NCI-H748 treated with DMSO at 0.1 percent for 48 hours (cell line): ENCODE data around the gene KIAA0753.
"Not testable (repeated sequence)": the region's sequence is repeated elsewhere in the genome, so short reads cannot be mapped to it uniquely, and the experiment has no call there.

Source experiments
- DNase-seq: peaks from one replicate; lab custom pipeline; 2025; lab: John Stamatoyannopoulos, UW

The KIAA0753 gene

DNA sequence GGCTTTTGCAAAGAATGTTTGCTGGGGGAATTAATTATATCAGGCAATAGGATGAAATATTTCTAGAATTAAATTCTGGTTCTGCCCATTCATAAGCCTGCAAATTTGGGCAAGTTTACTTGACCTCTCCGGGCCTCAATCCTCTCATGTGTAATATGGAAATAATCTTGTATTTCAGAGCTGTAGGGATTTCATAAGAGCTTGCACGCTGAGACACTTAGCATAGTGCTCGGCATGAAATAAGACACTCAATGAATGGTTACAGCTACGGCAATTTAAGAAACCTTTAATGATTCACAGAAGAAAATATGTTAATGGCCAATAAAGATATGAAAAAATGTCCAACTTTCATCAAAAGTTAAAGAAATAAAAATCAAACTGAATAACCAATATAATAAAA is 43.6 kb downstream of the KIAA0753 start:
- DNase-seq: no peak

DNA sequence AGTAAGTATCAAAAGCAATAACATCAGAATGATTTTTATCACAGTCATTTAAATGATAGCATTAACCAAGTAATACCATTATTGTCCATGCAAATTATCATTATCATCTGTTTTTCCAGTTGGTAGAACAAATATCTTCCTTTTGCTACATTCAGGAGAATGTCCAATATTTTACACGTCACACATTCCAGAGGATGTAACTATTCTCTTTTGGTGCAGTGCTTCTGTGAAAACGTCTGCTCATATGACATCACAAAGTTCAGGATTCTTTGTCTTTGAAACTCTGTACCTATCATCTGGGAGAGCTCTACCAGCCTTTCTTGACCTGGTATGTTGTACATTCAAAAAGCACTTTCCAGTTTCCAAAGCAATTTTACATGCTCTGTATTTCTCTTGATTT is 44.0 kb downstream of the KIAA0753 start:
- DNase-seq: no peak

DNA sequence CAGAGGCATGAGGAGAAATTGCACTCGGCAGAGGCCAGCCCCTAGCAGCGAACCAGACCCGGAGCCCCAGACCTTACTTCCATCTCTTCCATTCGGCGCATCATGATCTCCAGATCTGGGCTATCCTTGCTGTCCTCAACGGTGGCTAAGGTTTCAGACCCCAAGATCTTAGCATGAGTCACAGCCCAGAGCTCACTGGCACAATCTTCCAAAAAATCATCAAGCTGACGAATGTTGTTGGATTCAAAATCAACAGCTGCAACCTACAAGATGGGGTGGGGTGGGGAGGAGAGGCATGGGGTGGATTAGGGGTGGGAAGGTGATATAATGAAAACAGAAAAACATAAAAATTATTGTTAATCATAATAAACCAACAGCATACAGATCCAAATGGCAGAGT is 44.4 kb downstream of the KIAA0753 start:
- no peak for DNase-seq

DNA sequence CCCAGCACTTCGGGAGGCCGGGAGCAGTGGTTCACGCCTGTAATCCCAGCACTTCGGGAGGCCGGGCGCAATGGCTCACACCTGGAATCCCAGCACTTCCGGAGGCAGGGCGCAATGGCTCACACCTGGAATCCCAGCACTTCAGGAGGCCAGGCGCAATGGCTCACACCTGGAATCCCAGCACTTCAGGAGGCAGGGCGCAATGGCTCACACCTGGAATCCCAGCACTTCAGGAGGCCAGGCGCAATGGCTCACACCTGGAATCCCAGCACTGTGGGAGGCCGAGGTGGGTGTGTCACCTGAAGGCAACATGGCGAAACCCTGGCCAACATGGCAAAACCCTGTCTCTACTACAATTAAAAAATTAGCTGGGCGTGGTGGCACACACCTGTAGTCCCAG is 47.1 kb downstream of the KIAA0753 start:
- DNase-seq: not testable (repeated sequence)

DNA sequence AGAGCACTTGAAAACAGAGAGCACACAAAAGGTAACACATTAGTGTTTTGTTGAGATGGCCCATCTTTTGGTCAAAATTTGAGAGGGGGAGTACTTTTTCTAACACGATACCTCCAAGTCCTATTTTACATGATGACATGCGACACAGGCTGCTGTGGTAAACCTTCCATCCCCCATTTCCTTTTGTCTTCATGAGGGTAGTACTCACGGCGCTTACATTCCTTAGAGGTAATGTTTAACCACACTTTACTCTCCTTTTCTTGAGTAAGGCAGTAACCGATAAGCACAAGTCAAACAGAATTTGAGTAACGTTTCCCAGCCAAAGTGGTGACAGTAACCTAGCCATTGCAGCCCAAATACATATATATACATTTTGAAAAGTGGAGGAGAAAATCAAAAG is 48.3 kb downstream of the KIAA0753 start:
- DNase-seq: no peak

DNA sequence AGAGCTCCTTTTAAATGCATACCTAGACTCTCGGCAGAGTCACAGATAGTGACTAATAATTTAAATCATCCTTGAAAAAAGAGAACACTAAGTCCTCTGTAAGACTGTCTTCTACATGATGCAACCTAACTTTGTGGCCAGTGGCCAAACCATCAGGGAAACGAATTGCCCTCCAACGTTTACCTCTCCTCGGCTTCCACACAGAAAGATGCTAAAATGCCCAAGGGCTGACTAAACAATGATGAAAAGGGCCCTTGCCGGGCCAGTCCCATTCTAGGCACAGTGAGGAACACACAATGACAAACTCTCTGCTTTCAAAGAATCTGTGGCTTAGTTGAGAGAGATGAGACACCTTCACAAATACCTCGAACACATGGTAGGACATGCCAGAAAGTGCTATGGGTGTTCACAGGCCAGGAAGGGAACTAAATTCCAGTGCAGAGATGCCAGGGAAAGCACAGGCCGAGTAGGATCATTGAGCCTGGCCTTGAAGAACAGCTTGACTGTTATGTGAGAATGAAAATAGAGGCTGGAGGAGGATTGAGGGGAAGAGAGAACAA is 48.8 kb downstream of the KIAA0753 start:
- no peak for DNase-seq

DNA sequence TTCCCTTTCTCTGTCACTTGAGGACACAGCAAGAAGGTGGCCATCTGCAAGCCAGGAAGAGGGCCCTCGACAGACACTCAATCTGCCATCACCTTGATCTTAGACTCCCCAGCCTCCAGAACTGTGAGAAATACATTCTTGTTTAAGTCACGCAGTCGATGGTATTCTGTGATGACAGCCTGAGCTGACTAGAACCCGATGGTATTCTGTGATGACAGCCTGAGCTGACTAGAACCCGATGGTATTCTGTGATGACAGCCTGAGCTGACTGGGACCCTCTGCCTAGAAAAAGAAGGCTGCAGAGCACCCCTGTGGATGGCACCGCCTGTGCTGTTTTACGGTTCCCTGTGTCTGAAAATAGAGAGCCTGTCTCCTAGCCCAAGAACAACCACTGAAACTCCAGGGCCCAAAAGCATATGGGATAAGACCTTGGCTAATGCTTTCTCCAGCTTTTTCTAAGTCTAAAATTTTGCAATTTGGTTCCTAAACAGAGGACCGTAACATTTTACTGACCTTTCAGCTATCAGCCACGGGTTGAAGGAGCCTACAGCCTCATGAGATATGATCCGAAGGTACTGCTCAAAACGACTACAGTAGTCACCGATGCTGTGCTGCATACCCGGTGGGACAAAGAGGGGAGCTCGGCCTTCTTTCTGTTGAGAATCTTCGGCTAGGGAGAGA is 51.1 kb downstream of the KIAA0753 start:
- DNase-seq: no peak

DNA sequence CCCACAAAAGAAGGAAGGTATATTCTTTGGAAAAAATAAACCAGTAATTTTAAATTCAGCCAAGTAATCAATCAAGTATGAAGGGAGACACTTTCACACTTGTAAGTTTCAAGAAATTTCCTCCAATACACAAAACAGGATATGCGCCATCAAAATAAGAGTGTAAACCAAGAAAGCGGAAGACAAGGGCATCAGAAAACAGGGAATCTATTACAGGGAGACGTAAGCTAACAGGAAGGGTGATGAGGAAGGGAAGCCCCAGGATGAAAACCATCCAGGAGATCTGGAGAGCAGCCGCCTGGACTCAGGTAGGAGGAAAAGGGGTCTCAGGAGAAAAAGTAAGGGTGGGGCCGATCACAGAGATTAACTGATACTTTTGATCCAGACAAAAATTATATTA is 52.3 kb downstream of the KIAA0753 start:
- DNase-seq: no peak

DNA sequence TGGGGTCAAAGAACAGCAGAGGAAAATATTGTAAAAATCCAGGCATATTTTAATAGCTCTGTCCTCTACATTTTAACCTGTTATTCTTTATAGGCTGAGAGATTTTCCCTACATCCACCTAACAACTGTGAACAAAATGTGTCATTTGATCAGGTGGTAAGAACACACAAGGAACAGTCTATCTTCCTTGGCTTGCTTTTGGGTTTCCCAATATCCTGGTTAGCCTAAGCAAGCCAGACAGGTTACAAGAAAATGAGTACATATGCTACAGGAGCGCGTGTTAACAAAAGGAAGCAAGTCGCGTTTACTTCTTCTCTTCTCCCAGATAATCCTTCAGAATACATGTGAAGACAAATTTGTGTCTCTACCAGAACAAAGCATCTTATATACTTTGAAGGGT is 53.2 kb downstream of the KIAA0753 start:
- no peak for DNase-seq

DNA sequence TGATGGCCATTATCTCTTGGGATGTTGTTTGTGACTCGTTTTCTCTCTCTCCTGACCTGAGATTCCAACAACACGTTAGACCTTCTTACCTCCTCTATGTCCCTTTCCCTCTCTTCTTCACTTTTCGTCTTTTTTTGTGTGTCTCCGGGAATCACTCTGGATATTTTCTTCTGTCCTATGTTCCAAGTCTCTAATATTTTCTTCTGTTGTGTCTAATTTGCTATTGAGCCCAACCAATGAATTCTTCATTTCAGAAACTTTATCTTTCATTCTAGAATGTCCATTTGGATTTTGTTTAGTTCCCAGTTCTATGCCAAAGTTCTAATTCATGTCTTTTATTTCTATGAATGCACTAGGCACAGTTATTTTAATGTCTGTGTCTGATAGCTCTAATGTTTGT is 57.1 kb downstream of the KIAA0753 start:
- DNase-seq: no peak

DNA sequence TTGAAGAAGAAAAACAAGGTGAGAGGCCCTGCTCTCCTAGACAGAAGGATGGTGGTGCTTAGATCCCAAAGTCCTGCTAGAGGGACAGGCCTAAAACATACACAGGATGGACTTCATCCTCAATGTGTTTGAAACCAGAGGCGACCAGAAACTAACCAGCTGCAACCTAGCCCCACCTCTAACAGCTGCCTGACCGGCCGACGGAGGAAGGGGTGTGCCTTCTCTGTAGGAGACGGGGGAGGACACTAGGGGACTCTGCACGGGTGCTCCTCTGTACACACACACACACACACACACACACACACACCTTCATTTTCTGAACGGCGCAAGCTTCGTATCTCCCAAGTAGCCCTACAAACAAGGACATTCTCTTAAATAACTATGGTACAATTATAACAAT is 59.9 kb downstream of the KIAA0753 start:
- DNase-seq: no peak

DNA sequence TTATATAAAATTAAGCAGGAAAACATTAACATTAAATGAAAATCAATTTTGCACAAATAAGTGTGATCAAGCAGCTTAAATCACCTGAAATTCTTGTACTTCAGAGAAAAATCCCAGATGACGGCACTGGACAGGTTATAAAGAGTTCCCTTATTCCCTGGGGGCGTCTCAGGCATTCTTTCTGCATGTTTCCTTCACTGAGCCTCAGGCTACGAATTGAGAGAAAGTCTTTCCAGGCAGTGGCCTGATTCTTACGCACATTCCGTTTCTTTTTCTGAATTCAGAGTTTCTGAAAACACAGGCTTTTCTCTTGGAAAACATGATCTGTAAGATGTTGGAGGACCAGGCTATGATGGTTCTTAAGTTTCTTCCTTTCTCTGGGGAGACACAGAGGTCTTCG is 62.0 kb downstream of the KIAA0753 start:
- no peak for DNase-seq

DNA sequence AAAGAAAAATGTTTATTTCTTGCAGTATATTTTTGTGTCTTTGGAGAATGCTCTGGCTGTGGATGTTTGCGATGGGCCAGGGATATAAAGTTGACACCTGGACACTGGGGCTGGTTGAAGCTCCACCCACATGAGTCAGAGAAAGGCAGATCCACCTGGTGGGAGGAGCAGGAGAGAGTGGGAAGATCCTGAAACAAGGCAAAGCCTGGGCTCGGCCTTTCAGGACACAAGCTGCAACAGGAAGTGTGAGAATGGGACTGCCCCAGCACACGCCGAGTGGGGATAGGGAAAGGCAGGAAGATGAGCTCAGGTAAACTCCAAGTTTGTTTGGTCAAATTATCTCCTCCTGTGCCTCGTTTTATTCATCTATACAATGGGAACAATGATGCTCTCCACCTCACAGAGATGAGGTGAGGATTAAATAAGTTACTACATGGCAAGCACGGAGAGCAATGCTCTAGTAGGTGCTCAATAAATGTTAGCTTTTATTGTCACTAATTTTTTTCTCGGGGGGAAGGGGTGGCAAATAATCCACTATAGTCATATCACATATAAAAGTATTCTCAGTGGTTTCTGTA is 62.7 kb downstream of the KIAA0753 start:
- DNase-seq: no peak

DNA sequence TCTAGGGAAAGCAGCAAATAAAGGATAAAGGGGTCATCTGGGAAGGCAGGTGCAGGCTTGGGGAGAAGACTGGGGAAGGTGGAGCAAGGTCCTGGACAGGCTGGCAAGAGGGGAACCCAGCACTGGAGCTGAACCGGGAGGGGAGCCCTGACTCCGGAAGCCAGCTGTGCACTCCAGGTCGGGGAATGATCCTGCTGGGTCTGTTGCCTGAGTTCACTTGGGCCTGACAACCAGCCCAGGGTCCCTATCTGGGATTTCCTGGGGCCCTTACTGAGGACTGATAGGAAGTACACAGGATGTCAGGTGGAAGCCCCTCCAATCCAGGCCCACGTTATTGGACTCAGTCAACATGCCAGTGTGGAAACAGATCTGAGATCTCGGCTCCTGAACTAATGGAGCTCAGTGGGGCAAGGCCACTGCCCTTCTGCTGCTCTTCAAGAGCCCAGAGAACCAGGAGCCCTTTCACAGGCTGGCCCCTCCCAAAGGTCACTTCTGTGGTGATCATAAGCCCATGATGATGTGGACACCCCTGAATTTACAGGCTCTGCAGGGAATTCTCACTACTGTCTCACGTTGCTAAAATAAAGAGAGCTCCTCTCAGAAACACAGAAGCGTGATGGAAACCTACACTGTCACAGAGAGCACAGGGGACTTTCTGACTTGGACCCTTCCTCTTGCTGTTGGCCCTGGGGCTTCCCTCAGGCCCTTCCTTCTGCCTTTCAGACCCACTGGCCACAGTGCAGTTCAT is 64.3 kb downstream of the KIAA0753 start:
- no peak for DNase-seq

DNA sequence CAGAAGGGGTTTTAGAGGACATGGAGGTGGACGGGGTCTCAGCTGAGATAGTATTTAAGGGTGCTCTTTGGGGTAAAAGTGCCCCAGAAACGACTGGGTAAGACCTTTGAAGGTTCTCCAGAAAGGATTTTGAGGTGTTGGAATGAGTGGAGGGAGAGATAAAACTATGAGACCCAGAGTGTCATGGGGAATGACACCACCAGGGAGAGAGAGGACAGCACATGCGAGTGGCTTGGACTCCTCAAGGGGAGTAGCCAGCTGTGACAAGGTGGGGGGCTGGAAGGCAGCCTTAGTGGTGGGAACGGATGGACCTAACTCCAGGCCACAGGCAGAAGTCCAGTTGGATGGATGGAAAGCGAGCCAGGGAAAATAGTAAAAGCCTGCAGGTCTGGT is 64.9 kb downstream of the KIAA0753 start:
- DNase-seq: no peak

DNA sequence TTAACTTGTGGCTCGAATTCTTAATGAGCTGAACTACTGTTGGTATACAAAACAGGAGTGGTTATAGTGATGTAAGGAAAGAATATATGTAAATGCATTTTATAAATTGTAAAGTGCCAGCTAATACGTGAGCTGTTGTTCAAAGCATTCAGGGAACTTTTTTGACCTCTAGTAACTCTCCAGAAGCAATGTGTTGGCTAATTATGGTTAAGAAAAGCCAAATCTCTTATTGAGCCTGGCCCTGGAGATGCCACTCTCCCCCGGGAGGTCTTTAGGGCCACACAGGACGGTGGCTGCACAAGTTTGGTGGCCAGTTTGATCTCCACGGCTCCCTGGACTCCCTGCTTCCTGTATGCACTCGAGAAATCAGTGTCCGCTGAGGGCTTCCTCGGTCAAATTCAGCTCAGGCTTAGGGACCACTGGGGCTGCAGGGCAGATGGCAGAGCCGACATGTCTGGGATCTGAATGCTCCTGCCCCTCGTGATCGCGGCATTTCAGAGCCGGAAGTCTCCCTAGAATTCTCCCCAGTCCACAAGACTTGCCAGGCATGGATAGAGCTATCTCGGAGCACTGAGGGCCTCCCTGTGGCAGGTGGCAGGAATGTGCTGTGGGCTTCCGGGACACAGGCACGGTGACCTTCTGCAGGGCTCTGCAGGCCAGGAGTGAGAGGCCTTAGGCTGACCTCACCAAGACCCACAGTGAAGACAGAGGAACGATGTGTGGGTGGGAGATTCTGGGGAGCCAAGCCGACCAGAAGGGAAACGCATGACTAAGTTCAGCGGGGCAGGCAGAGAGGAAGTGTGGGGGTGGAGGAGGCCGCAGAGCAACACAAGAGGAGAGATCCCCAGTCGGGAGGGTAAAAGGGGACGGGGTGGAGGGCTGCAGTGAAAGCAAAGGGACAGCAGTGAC is 65.6 kb downstream of the KIAA0753 start:
- no peak for DNase-seq

DNA sequence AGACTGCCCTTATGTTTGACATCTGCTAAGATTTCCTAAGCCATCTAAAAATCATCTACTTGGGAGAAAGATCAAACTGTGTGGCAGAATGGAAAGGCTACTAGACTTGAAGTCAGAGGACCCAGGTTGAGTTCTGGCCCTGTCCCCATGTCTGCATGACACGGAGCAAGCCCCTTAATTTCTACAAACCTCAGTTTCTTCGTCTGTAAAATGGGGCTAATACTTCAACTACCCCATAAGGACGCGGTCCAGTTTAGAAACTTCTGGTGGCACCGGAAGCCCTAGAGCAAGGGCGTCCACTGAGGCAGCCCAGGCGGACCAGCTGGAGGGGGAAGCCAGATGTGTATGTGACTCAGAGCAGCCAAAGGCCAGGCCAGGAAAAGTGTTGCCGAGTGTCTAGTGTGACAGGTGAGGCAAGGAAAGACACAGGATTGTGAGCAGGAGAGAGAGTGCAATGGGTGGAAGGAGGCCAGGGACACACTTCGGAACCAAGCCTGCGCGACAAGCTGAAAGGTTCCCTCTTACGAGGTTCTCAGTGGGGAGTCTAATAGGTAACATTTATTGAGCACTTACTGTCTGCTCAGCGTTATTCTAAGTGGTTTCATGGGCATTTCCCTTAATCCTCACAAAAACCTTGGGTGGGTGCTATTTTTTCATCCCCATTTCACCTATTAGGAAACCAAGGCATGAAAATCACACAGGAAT is 66.4 kb downstream of the KIAA0753 start:
- DNase-seq: no peak

DNA sequence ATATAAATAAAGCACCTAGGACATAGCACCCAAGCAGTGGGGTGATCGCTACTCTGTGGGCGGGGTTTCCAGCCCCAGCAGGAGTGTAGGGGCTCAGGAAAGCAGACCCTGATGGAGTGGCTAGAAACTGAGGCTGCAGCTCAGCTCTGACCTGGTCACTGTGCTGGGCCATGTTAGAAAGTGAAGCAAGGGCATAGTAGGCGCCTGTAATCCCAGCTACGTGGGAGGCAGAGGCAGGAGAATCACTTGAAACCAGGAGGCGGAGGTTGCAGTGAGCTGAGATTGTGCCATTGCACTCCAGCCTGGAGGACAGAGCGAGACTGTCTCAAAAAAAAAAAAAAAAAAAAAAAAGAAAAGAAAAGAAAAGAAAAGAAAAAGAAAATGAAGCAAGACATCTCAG is 67.0 kb downstream of the KIAA0753 start:
- DNase-seq: not testable (repeated sequence)

DNA sequence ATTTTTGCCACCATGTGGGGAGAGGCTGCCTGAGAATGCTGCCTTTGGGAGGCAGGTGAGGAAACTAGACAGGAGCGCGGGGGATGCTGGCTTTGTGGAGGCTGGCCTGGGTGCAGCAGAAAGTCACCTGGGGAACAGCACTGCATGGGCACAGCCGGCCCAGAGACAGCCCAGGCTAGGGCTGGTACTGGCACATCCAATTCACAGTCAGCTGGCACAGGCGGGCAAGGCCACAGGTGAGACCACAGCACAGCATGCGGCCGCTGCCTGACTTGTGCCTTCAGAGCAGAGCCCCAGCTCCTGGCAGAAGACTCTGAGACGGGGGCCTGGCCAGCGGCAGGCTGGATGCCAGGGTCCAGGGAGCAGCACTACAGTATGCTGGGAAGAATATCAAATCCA is 67.5 kb downstream of the KIAA0753 start:
- DNase-seq: no peak

DNA sequence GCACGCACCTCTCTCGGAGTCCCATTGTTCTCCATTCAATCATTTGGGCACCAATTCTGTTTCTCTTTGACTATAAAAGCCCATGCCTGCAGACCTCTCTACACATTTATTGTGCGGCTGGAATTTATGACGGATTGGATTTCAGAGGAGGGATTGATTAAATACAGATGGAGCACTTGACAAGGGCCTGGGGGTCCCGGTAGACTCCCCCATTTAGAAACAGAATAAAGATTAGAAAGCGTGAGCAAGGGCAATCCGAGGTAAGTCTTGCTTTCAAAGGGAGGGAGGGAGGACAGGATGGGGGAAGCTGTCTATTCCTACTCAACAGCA is 69.1 kb downstream of the KIAA0753 start:
- no peak for DNase-seq

DNA sequence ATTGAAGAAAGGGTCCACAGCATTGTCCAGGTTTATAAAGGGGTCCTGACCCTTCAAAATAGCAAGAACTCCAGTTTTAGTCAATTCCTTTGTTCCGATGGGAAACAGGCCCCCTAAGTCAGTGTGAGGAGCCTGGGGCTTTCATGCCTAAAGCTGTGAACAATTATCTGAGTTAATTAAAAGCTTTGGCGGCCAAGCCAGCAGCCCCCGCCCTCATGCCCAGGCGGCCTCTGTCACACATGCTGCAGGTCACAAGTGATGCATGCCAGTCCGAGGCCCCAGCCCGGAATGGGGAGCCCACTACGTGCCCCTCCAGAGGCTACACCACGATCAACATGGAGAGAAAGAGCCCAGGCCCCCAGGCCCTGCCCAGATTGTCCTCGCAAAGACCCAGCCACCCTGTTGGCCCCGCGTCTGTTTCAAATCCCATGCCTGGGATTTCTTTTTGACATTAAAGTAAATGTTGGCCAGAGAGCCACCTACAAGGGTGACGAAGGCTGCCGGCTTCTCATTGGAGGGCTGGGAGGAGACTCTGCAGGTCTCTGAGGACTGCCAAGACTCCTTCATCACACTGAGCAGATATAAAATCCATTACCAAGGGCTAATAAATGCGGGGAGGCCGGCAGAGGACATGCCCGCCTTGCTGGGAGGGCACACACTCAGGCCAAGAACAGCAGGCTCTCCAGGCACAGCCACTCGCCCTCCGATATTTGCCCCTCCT is 69.6 kb downstream of the KIAA0753 start:
- no peak for DNase-seq
